NCI-H2107 treated with DMSO at 0.1 percent for 48 hours (cell line): ENCODE data around the gene RPF1.
"Not testable (repeated sequence)": the region's sequence is repeated elsewhere in the genome, so short reads cannot be mapped to it uniquely, and the experiment has no call there.

Source experiments
- DNase-seq: peaks from one replicate; lab custom pipeline; 2025; ENCODE audit not compliant: unreplicated experiment; lab: John Stamatoyannopoulos, UW

The RPF1 gene

GRCh38 chr1:84478876-84479868 lies at the start of gene RPF1:
Gene RPF1, plus strand, starts transcription at chr1:84479266. Its CDS starts 16 bp downstream, at chr1:84479282.
- peak; percentile 86 for DNase-seq

GRCh38 chr1:84430546-84430945 lies 48.5 kb upstream of the RPF1 start:
- DNase-seq: no peak

- peak; percentile 92 for DNase-seq
Measured at GRCh38 chr1:84433258-84434080, 45.6 kb upstream of the RPF1 start.

GRCh38 chr1:84434081-84434769 lies 44.8 kb upstream of the RPF1 start:
- no peak for DNase-seq

GRCh38 chr1:84434801-84435549 lies 44.1 kb upstream of the RPF1 start:
- DNase-seq: no peak

GRCh38 chr1:84436876-84437655 lies 42.0 kb upstream of the RPF1 start:
- no peak for DNase-seq

GRCh38 chr1:84442256-84442655 lies 36.8 kb upstream of the RPF1 start:
- DNase-seq: peak; percentile 57

- DNase-seq: peak; percentile 7
Measured at GRCh38 chr1:84442747-84443646, 36.1 kb upstream of the RPF1 start.

GRCh38 chr1:84448704-84449103 lies 30.4 kb upstream of the RPF1 start:
- not testable (repeated sequence) for DNase-seq

- DNase-seq: no peak
Measured at GRCh38 chr1:84450910-84451309, 28.2 kb upstream of the RPF1 start.

GRCh38 chr1:84452436-84452835 lies 26.6 kb upstream of the RPF1 start:
- no peak for DNase-seq

GRCh38 chr1:84462118-84462517 lies 16.9 kb upstream of the RPF1 start:
- no peak for DNase-seq

GRCh38 chr1:84467298-84467697 lies 11.8 kb upstream of the RPF1 start:
- no peak for DNase-seq

- no peak for DNase-seq
Measured at GRCh38 chr1:84476225-84476624, 2.8 kb upstream of the RPF1 start.

GRCh38 chr1:84479998-84480397 lies 932 bp downstream of the RPF1 start:
- DNase-seq: no peak

- DNase-seq: no peak
Measured at GRCh38 chr1:84480650-84481049, 1.6 kb downstream of the RPF1 start.

GRCh38 chr1:84481317-84481716 lies 2.3 kb downstream of the RPF1 start:
- no peak for DNase-seq

GRCh38 chr1:84488107-84488506 lies 9.0 kb downstream of the RPF1 start:
- no peak for DNase-seq

- DNase-seq: no peak
Measured at GRCh38 chr1:84489766-84490165, 10.7 kb downstream of the RPF1 start.
